ENCODE results near the gene ITPR2.

DNA sequence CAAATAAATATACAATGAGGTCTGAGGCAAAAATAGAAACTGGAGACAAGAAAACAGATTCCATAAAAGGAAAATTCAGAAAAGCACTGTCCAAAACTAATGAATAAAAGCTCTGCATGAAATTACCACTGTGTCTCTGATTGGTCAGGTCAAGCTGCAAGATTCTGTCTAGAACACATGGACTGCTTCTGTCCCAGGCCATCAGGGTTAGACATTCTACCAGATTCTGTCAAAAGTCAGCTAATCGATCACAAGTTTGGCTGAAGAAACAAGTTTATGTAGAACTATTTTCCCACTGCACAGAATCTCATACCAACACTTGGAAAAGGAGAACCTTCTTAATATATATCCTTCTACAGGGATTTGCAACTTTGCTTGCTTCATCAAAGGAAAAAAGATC, 223.0 kb downstream of the ITPR2 start:
- TF ChIP-seq, protein P1, sequence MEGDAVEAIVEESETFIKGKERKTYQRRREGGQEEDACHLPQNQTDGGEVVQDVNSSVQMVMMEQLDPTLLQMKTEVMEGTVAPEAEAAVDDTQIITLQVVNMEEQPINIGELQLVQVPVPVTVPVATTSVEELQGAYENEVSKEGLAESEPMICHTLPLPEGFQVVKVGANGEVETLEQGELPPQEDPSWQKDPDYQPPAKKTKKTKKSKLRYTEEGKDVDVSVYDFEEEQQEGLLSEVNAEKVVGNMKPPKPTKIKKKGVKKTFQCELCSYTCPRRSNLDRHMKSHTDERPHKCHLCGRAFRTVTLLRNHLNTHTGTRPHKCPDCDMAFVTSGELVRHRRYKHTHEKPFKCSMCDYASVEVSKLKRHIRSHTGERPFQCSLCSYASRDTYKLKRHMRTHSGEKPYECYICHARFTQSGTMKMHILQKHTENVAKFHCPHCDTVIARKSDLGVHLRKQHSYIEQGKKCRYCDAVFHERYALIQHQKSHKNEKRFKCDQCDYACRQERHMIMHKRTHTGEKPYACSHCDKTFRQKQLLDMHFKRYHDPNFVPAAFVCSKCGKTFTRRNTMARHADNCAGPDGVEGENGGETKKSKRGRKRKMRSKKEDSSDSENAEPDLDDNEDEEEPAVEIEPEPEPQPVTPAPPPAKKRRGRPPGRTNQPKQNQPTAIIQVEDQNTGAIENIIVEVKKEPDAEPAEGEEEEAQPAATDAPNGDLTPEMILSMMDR (conservative IDR thresholded peaks at IDR 0.05): no peak
- no peak for TF ChIP-seq EZH2 (IDR thresholded peaks at IDR 0.05; ENCODE audit: low read depth)

All from PC-9 (cell line).